H9 (cell line): ENCODE data around the gene LRRC53. TPM values are rescaled to one million over a fixed set of nuclear protein-coding genes. Genes with fewer than 3 reads are reported as not detected.

Experiments used
- DNase-seq: peaks from one replicate; pipeline ENCODE4 v3.0.0-alpha.2; 2017
- H2AFZ ChIP-seq: one replicate; pipeline ENCODE4 v1.6.1; 2013; ENCODE audit warnings: mild to moderate bottlenecking, low read length, control low read depth, moderate library complexity
- H2AK5ac ChIP-seq: 2 replicates; pipeline ENCODE4 v1.6.1; 2013; ENCODE audit warnings: low read length, control low read depth, mixed read lengths; ENCODE audit not compliant: insufficient read length
- H2BK120ac ChIP-seq: one replicate; pipeline ENCODE4 v1.6.1; 2013; ENCODE audit warnings: low read depth, mild to moderate bottlenecking, low read length, control low read depth, inconsistent platforms; ENCODE audit not compliant: poor library complexity, severe bottlenecking
- H2BK12ac ChIP-seq: 2 replicates; pipeline ENCODE4 v1.6.1; 2013; ENCODE audit warnings: low read length, control low read depth, mixed read lengths, low read depth; ENCODE audit not compliant: insufficient read length
- H2BK15ac ChIP-seq: 2 replicates; pipeline ENCODE4 v1.6.1; 2013; ENCODE audit warnings: low read depth, low read length, control low read depth
- H2BK20ac ChIP-seq: one replicate; pipeline ENCODE4 v1.6.1; 2013; ENCODE audit warnings: low read depth, mild to moderate bottlenecking, low read length, control low read depth, inconsistent platforms; ENCODE audit not compliant: poor library complexity, severe bottlenecking
- H2BK5ac ChIP-seq: 2 replicates; pipeline ENCODE4 v1.6.1; 2013; ENCODE audit warnings: low read length, control low read depth, mixed read lengths; ENCODE audit not compliant: insufficient read length
- H3K14ac ChIP-seq: 2 replicates; pipeline ENCODE4 v1.6.1; 2013; ENCODE audit warnings: low read length, control low read depth; ENCODE audit not compliant: insufficient read depth
- H3K18ac ChIP-seq: 2 replicates; pipeline ENCODE4 v1.6.1; 2013; ENCODE audit warnings: low read depth, mild to moderate bottlenecking, mixed read lengths, low read length, control low read depth; ENCODE audit not compliant: insufficient read length
- H3K23ac ChIP-seq: 2 replicates; pipeline ENCODE4 v1.6.1; 2013; ENCODE audit warnings: low read length, control low read depth, mixed read lengths, low read depth; ENCODE audit not compliant: insufficient read length
- H3K23me2 ChIP-seq: 2 replicates; pipeline ENCODE4 v1.6.1; 2013; ENCODE audit warnings: low read depth, mild to moderate bottlenecking, mixed read lengths, low read length, control low read depth; ENCODE audit not compliant: insufficient read length, poor library complexity, severe bottlenecking
- H3K27ac ChIP-seq: 2 replicates; pipeline ENCODE4 v1.5.1; 2013; ENCODE audit warnings: low read length, control low read depth, mixed read lengths, low read depth; ENCODE audit not compliant: insufficient read length
- H3K27me3 ChIP-seq: 2 replicates; pipeline ENCODE4 v1.6.1; 2013; ENCODE audit warnings: low read length, control low read depth, inconsistent platforms; ENCODE audit not compliant: insufficient read depth
- H3K4ac ChIP-seq: 2 replicates; pipeline ENCODE4 v1.6.1; 2013; ENCODE audit warnings: low read depth, mild to moderate bottlenecking, control low read depth, inconsistent platforms, low read length, moderate library complexity
- H3K4me1 ChIP-seq: 2 replicates; pipeline ENCODE4 v1.6.1; 2013; ENCODE audit warnings: low read length, control low read depth, inconsistent platforms; ENCODE audit not compliant: insufficient read depth
- H3K4me2 ChIP-seq: 2 replicates; pipeline ENCODE4 v1.6.1; 2013; ENCODE audit warnings: low read length, control low read depth, mixed read lengths; ENCODE audit not compliant: insufficient read length, insufficient read depth
- H3K56ac ChIP-seq: 2 replicates; pipeline ENCODE4 v1.6.1; 2013; ENCODE audit warnings: low read depth, mild to moderate bottlenecking, mixed read lengths, low read length, control low read depth; ENCODE audit not compliant: insufficient read length
- H3K79me1 ChIP-seq: 2 replicates; pipeline ENCODE4 v1.6.1; 2013; ENCODE audit warnings: low read depth, mild to moderate bottlenecking, moderate library complexity, low read length, control low read depth, inconsistent platforms; ENCODE audit not compliant: insufficient read depth, poor library complexity, severe bottlenecking
- H3K79me2 ChIP-seq: 2 replicates; pipeline ENCODE4 v1.6.1; 2013; ENCODE audit warnings: low read length, control low read depth, inconsistent platforms; ENCODE audit not compliant: insufficient read depth
- H3K9ac ChIP-seq: 2 replicates; pipeline ENCODE4 v1.6.1; 2013; ENCODE audit warnings: low read length, control low read depth, mixed read lengths; ENCODE audit not compliant: insufficient read length; ENCODE audit errors: extremely low read depth
- H3K9me3 ChIP-seq: one replicate; pipeline ENCODE4 v1.6.1; 2013; ENCODE audit warnings: low read depth, low read length, inconsistent platforms; ENCODE audit not compliant: control insufficient read depth
- H3T11ph ChIP-seq: one replicate; pipeline ENCODE4 v1.6.1; 2013; ENCODE audit warnings: mild to moderate bottlenecking, low read length, control low read depth, inconsistent platforms
- H4K20me1 ChIP-seq: one replicate; pipeline ENCODE4 v1.6.1; 2013; ENCODE audit not compliant: control insufficient read depth, insufficient read length, insufficient read depth
- H4K5ac ChIP-seq: 2 replicates; pipeline ENCODE4 v1.6.1; 2013; ENCODE audit warnings: low read depth, mild to moderate bottlenecking, mixed read lengths, low read length, control low read depth; ENCODE audit not compliant: insufficient read length
- H4K8ac ChIP-seq: replicated peaks from 2 replicates; pipeline ENCODE4 v1.6.1; 2013; ENCODE audit warnings: low read length, control low read depth, mixed read lengths, low read depth; ENCODE audit not compliant: insufficient read length
- H4K91ac ChIP-seq: 2 replicates; pipeline ENCODE4 v1.6.1; 2013; ENCODE audit warnings: low read depth, mild to moderate bottlenecking, moderate library complexity, mixed read lengths, low read length, control low read depth; ENCODE audit not compliant: insufficient read length
- H3K27ac Mint-ChIP-seq, 3 experiments: 2 replicates in 2 of 3; 3 replicates in 1 of 3; pipeline ENCODE4 v1.8.0; 2020 to 2021; ENCODE audit warnings: mixed read lengths in 3 of 3, mild to moderate bottlenecking in 1 of 3, moderate library complexity in 1 of 3
- H3K27me3 Mint-ChIP-seq: 2 replicates; pipeline ENCODE4 v1.8.0; 2021; ENCODE audit warnings: low read depth, mild to moderate bottlenecking, moderate library complexity, mixed read lengths
- H3K36me3 Mint-ChIP-seq, 3 experiments: 2 replicates in 2 of 3; 3 replicates in 1 of 3; pipeline ENCODE4 v1.8.0; 2020 to 2021; ENCODE audit warnings: low read depth in 3 of 3, mixed read lengths in 3 of 3; ENCODE audit not compliant: insufficient read depth in 1 of 3
- H3K4me1 Mint-ChIP-seq, 2 experiments: 2 replicates each; pipeline ENCODE4 v1.8.0; 2020; ENCODE audit warnings: mixed read lengths in 2 of 2
- H3K4me3 Mint-ChIP-seq, 2 experiments: 2 replicates in 1 of 2; 3 replicates in 1 of 2; pipeline ENCODE4 v1.8.0; 2020 to 2021; ENCODE audit warnings: mild to moderate bottlenecking in 2 of 2, mixed read lengths in 2 of 2, moderate library complexity in 1 of 2
- H3K9me3 Mint-ChIP-seq, 2 experiments: 2 replicates in 1 of 2; 3 replicates in 1 of 2; pipeline ENCODE4 v1.8.0; 2020; ENCODE audit warnings: mild to moderate bottlenecking in 2 of 2, mixed read lengths in 2 of 2, moderate library complexity in 1 of 2
- CTCF ChIP-seq: fragments of 200-600 bp; sonication (generic); conservative IDR thresholded peaks from 3 replicates; pipeline ENCODE4 v1.8.0; 2021; ENCODE audit warnings: antibody characterized with exemption, mild to moderate bottlenecking
- WGBS: extraction: QIAGEN DNeasy Blood & Tissue Kit; methylation state at CpG from one replicate; pipeline ENCODE4 v1.1.7; 2013; ENCODE audit warnings: missing lambda C conversion rate, low lambda C conversion rate, mixed read lengths; ENCODE audit not compliant: insufficient read length; ENCODE audit errors: extremely low coverage; 5-methylcytosine and 5-hydroxymethylcytosine counted together
- total RNA-seq: library from RNA; stranded (reverse); gene quantifications from 2 replicates; pipeline ENCODE4 v1.2.1, GENCODE V29; 2021

The LRRC53 gene
- total RNA-seq, 1 experiment from 2014 or later = not detected

- Histone ChIP-seq H3K4me1 (no peaks in the 10 kb centered on the region), H4K5ac (no peak overlapping the region)
Observed at GRCh38 chr1:74422421-74423292, 89.8 kb downstream of the LRRC53 start.

More at GRCh38 chr1:74422421-74423292, 89.8 kb downstream of the LRRC53 start:
- H3K79me2 ChIP-seq = no peaks in the 10 kb centered on the region
- no peak for TF ChIP-seq CTCF
- no peak overlapping the region for H3K23ac ChIP-seq
- H4K20me1 ChIP-seq = no peaks in the 10 kb centered on the region
- H4K91ac ChIP-seq = no peak overlapping the region
- H2BK20ac ChIP-seq = no peak overlapping the region
- no peaks in the 10 kb centered on the region for H3K23me2 ChIP-seq
- no peak overlapping the region for H2AFZ ChIP-seq
- Mint-ChIP-seq H3K27ac (no peak overlapping the region), H3K27me3 (no peaks in the 10 kb centered on the region), H3K9me3 (no peaks in the 10 kb centered on the region), H3K4me3 (no peak overlapping the region), H3K4me1 (no peaks in the 10 kb centered on the region), H3K36me3 (no peaks in the 10 kb centered on the region)
- H3K4ac ChIP-seq = no peak overlapping the region
- H3K27me3 ChIP-seq = no peaks in the 10 kb centered on the region
- H3K14ac ChIP-seq = no peak overlapping the region
- no peak overlapping the region for H3T11ph ChIP-seq
- H2BK5ac ChIP-seq = no peak overlapping the region
- no peak overlapping the region for H3K27ac ChIP-seq
- H2BK15ac ChIP-seq = no peak overlapping the region
- WGBS = no CpG with 5 or more reads among the region's 4 CpGs
- H3K9ac ChIP-seq = no peak overlapping the region
- DNase-seq = no peak
- H3K9me3 ChIP-seq = no peaks in the 10 kb centered on the region
- no peak overlapping the region for H4K8ac ChIP-seq
- H3K18ac ChIP-seq = no peak overlapping the region
- H2BK120ac ChIP-seq = no peak overlapping the region
- no peak overlapping the region for H3K4me2 ChIP-seq
- H3K56ac ChIP-seq = no peak overlapping the region
- no peaks in the 10 kb centered on the region for H3K79me1 ChIP-seq
- no peak overlapping the region for H2BK12ac ChIP-seq
- no peak overlapping the region for H2AK5ac ChIP-seq
